ENCODE measurements around the gene ADCY2. TPM values are rescaled to one million over a fixed set of nuclear protein-coding genes. Genes with fewer than 3 reads are reported as not detected.

Gene ADCY2
- total and polyA plus RNA-seq, 2 donors, result 0.42 to 1.0 TPM

- Histone ChIP-seq H3K27me3 (ENCODE audit: control insufficient read depth in 2 of 2, insufficient read depth in 1 of 2, low read length in 1 of 2) (no peaks in the 10 kb centered on the region), H3K27ac (ENCODE audit: low read depth in 1 of 2, low read length in 1 of 2) (no peak overlapping the region), H3K36me3 (ENCODE audit: control insufficient read depth in 2 of 2, insufficient read depth in 2 of 2, low read length in 1 of 2) (no peaks in the 10 kb centered on the region), H3K4me3 (ENCODE audit: low read length in 2 of 2) (no peak overlapping the region), H3K9me3 (ENCODE audit: control insufficient read depth in 2 of 2, insufficient read depth in 1 of 2, low read length in 1 of 2) (no peaks in the 10 kb centered on the region), H3K4me1 (ENCODE audit: control insufficient read depth in 2 of 2, insufficient read depth in 2 of 2, low read length in 2 of 2) (no peaks in the 10 kb centered on the region)
- 82% methylated on average over 5 of the region's 5 CpGs for whole genome bisulfite sequencing
- DNase-seq (ENCODE audit: low read depth in 6 of 9, low spot score in 9 of 9), result no peak
Observed at GRCh38 chr5:7410936-7411511, 15.1 kb downstream of the ADCY2 start.

GRCh38 chr5:7412409-7412808 is 16.5 kb downstream of the ADCY2 start:
- no peak overlapping the region for H3K27ac ChIP-seq (ENCODE audit: low read depth in 1 of 2, low read length in 1 of 2)
- DNase-seq (ENCODE audit: low read depth in 6 of 9, low spot score in 9 of 9), result no peak
- no peak overlapping the region for H3K4me3 ChIP-seq (ENCODE audit: low read length in 2 of 2)
- no peaks in the 10 kb centered on the region for H3K9me3 ChIP-seq (ENCODE audit: control insufficient read depth in 2 of 2, insufficient read depth in 1 of 2, low read length in 1 of 2)
- H3K4me1 ChIP-seq (ENCODE audit: control insufficient read depth in 2 of 2, insufficient read depth in 2 of 2, low read length in 2 of 2), result no peaks in the 10 kb centered on the region
- no peaks in the 10 kb centered on the region for H3K27me3 ChIP-seq (ENCODE audit: control insufficient read depth in 2 of 2, insufficient read depth in 1 of 2, low read length in 1 of 2)
- 88% methylated on average over 10 of the region's 10 CpGs for WGBS
- no peaks in the 10 kb centered on the region for H3K36me3 ChIP-seq (ENCODE audit: control insufficient read depth in 2 of 2, insufficient read depth in 2 of 2, low read length in 1 of 2)

- WGBS, result 93% methylated on average over 7 of the region's 7 CpGs
- Histone ChIP-seq H3K27ac (ENCODE audit: low read depth in 1 of 2, low read length in 1 of 2) (no peak overlapping the region), H3K9me3 (ENCODE audit: control insufficient read depth in 2 of 2, insufficient read depth in 1 of 2, low read length in 1 of 2) (no peaks in the 10 kb centered on the region), H3K4me1 (ENCODE audit: control insufficient read depth in 2 of 2, insufficient read depth in 2 of 2, low read length in 2 of 2) (no peaks in the 10 kb centered on the region), H3K4me3 (ENCODE audit: low read length in 2 of 2) (no peak overlapping the region), H3K36me3 (ENCODE audit: control insufficient read depth in 2 of 2, insufficient read depth in 2 of 2, low read length in 1 of 2) (no peaks in the 10 kb centered on the region), H3K27me3 (ENCODE audit: control insufficient read depth in 2 of 2, insufficient read depth in 1 of 2, low read length in 1 of 2) (no peaks in the 10 kb centered on the region)
- no peak for DNase-seq (ENCODE audit: low read depth in 6 of 9, low spot score in 9 of 9)
Observed at GRCh38 chr5:7415123-7415522, 19.2 kb downstream of the ADCY2 start.

- Histone ChIP-seq H3K9me3 (ENCODE audit: control insufficient read depth in 2 of 2, insufficient read depth in 1 of 2, low read length in 1 of 2) (no peaks in the 10 kb centered on the region), H3K27me3 (ENCODE audit: control insufficient read depth in 2 of 2, insufficient read depth in 1 of 2, low read length in 1 of 2) (no peaks in the 10 kb centered on the region), H3K4me3 (ENCODE audit: low read length in 2 of 2) (no peak overlapping the region), H3K4me1 (ENCODE audit: control insufficient read depth in 2 of 2, insufficient read depth in 2 of 2, low read length in 2 of 2) (no peaks in the 10 kb centered on the region), H3K27ac (ENCODE audit: low read depth in 1 of 2, low read length in 1 of 2) (no peak overlapping the region), H3K36me3 (ENCODE audit: control insufficient read depth in 2 of 2, insufficient read depth in 2 of 2, low read length in 1 of 2) (no peaks in the 10 kb centered on the region)
- WGBS, result 92% methylated on average over 10 of the region's 10 CpGs
- DNase-seq (ENCODE audit: low read depth in 6 of 9, low spot score in 9 of 9), result no peak
Observed at GRCh38 chr5:7415587-7416535, 19.9 kb downstream of the ADCY2 start.

GRCh38 chr5:7418276-7418675 is 22.3 kb downstream of the ADCY2 start:
- no peaks in the 10 kb centered on the region for H3K9me3 ChIP-seq (ENCODE audit: control insufficient read depth in 2 of 2, insufficient read depth in 1 of 2, low read length in 1 of 2)
- H3K27me3 ChIP-seq (ENCODE audit: control insufficient read depth in 2 of 2, insufficient read depth in 1 of 2, low read length in 1 of 2), result no peaks in the 10 kb centered on the region
- no peak overlapping the region for H3K4me3 ChIP-seq (ENCODE audit: low read length in 2 of 2)
- H3K27ac ChIP-seq (ENCODE audit: low read depth in 1 of 2, low read length in 1 of 2), result no peak overlapping the region
- no peak for DNase-seq (ENCODE audit: low read depth in 6 of 9, low spot score in 9 of 9)
- 95% methylated on average over 3 of the region's 3 CpGs for WGBS
- no peaks in the 10 kb centered on the region for H3K36me3 ChIP-seq (ENCODE audit: control insufficient read depth in 2 of 2, insufficient read depth in 2 of 2, low read length in 1 of 2)
- H3K4me1 ChIP-seq (ENCODE audit: control insufficient read depth in 2 of 2, insufficient read depth in 2 of 2, low read length in 2 of 2), result no peaks in the 10 kb centered on the region

- no peak overlapping the region for H3K27ac ChIP-seq (ENCODE audit: low read depth in 1 of 2, low read length in 1 of 2)
- no peaks in the 10 kb centered on the region for H3K27me3 ChIP-seq (ENCODE audit: control insufficient read depth in 2 of 2, insufficient read depth in 1 of 2, low read length in 1 of 2)
- H3K4me3 ChIP-seq (ENCODE audit: low read length in 2 of 2), result no peak overlapping the region
Observed at GRCh38 chr5:7419367-7419766, 23.4 kb downstream of the ADCY2 start.

GRCh38 chr5:7419846-7420245 is 23.9 kb downstream of the ADCY2 start:
- H3K9me3 ChIP-seq (ENCODE audit: control insufficient read depth in 2 of 2, insufficient read depth in 1 of 2, low read length in 1 of 2), result no peaks in the 10 kb centered on the region
- 32% methylated on average over 12 of the region's 12 CpGs for WGBS

More at GRCh38 chr5:7419367-7419766, 23.4 kb downstream of the ADCY2 start:
- Histone ChIP-seq H3K9me3 (ENCODE audit: control insufficient read depth in 2 of 2, insufficient read depth in 1 of 2, low read length in 1 of 2) (no peaks in the 10 kb centered on the region), H3K36me3 (ENCODE audit: control insufficient read depth in 2 of 2, insufficient read depth in 2 of 2, low read length in 1 of 2) (no peaks in the 10 kb centered on the region), H3K4me1 (ENCODE audit: control insufficient read depth in 2 of 2, insufficient read depth in 2 of 2, low read length in 2 of 2) (no peaks in the 10 kb centered on the region)
- 58% methylated on average over 4 of the region's 4 CpGs for WGBS
- no peak for DNase-seq (ENCODE audit: low read depth in 6 of 9, low spot score in 9 of 9)

GRCh38 chr5:7420510-7421280 is 24.8 kb downstream of the ADCY2 start:
- no peak for DNase-seq (ENCODE audit: low read depth in 6 of 9, low spot score in 9 of 9)

More at GRCh38 chr5:7419846-7420245, 23.9 kb downstream of the ADCY2 start:
- no peak overlapping the region for H3K4me3 ChIP-seq (ENCODE audit: low read length in 2 of 2)
- H3K36me3 ChIP-seq (ENCODE audit: control insufficient read depth in 2 of 2, insufficient read depth in 2 of 2, low read length in 1 of 2), result no peaks in the 10 kb centered on the region
- no peaks in the 10 kb centered on the region for H3K4me1 ChIP-seq (ENCODE audit: control insufficient read depth in 2 of 2, insufficient read depth in 2 of 2, low read length in 2 of 2)
- no peak for DNase-seq (ENCODE audit: low read depth in 6 of 9, low spot score in 9 of 9)
- no peak overlapping the region for H3K27ac ChIP-seq (ENCODE audit: low read depth in 1 of 2, low read length in 1 of 2)
- no peaks in the 10 kb centered on the region for H3K27me3 ChIP-seq (ENCODE audit: control insufficient read depth in 2 of 2, insufficient read depth in 1 of 2, low read length in 1 of 2)

More at GRCh38 chr5:7420510-7421280, 24.8 kb downstream of the ADCY2 start:
- Histone ChIP-seq H3K27ac (ENCODE audit: low read depth in 1 of 2, low read length in 1 of 2) (no peak overlapping the region), H3K4me3 (ENCODE audit: low read length in 2 of 2) (no peak overlapping the region), H3K27me3 (ENCODE audit: control insufficient read depth in 2 of 2, insufficient read depth in 1 of 2, low read length in 1 of 2) (no peaks in the 10 kb centered on the region), H3K9me3 (ENCODE audit: control insufficient read depth in 2 of 2, insufficient read depth in 1 of 2, low read length in 1 of 2) (no peaks in the 10 kb centered on the region), H3K4me1 (ENCODE audit: control insufficient read depth in 2 of 2, insufficient read depth in 2 of 2, low read length in 2 of 2) (no peaks in the 10 kb centered on the region), H3K36me3 (ENCODE audit: control insufficient read depth in 2 of 2, insufficient read depth in 2 of 2, low read length in 1 of 2) (no peaks in the 10 kb centered on the region)
- WGBS, result 18% methylated on average over 10 of the region's 10 CpGs

Measured in thymus (tissue), 11 donors.